GM12878 (cell line): ENCODE measurements around the gene TRIM41. TPM values are rescaled to one million over a fixed set of nuclear protein-coding genes. Genes with fewer than 3 reads are reported as not detected.

Experiments
- ATAC-seq: fragments of 200-7000 bp; cut with Tn5 transposase; 3 replicates; pipeline ENCODE4 v1.9.1; 2020; ENCODE audit warnings: mild to moderate bottlenecking, moderate library complexity
- BruUV-seq: library from RNA; stranded (reverse); fragments of 400-500 nt; replicated peaks from 2 replicates; lab custom pipeline; 2021; lab: Mats Ljungman, UMichigan
- CTCF ChIA-PET: fragments of 300-600 bp; sonication (Branson Sonifier 250); formaldehyde crosslinking; extraction: SDS; loops from one replicate; lab custom pipeline; 2021; ENCODE audit warnings: inconsistent platforms; lab: Yijun Ruan, JAX
- POLR2A ChIA-PET: fragments of 350-600 bp; formaldehyde crosslinking; extraction: SDS; loops from one replicate; lab custom pipeline; 2021; ENCODE audit warnings: inconsistent platforms; lab: Charles Lee
- RAD21 ChIA-PET: fragments of 300-600 bp; sonication (Branson Sonifier 250); formaldehyde crosslinking; loops from one replicate; lab custom pipeline; 2023; ENCODE audit warnings: antibody characterized with exemption; ENCODE audit not compliant: unreplicated experiment; lab: Charles Lee
- SMC1A ChIA-PET: fragments of 300-600 bp; sonication (Branson Sonifier 250); formaldehyde crosslinking; loops from one replicate; lab custom pipeline; 2023; ENCODE audit not compliant: unreplicated experiment, uncharacterized antibody; lab: Charles Lee
- DNase-seq: peaks from one replicate; pipeline ENCODE4 v3.0.0-alpha.2; 2011; ENCODE audit warnings: low read depth, low spot score
- FAIRE-seq: peaks from 3 replicates; lab custom pipeline; 2011; peaks lifted over from hg19 to GRCh38; lab: Jason Lieb, UNC
- H2AFZ ChIP-seq: 2 replicates; pipeline ENCODE4 v1.6.0; 2011; ENCODE audit warnings: low read depth, low read length, control low read depth; ENCODE audit not compliant: control insufficient read depth
- H3K27ac ChIP-seq: 2 replicates; pipeline ENCODE4 v1.5.1; 2011; ENCODE audit warnings: control low read depth; ENCODE audit not compliant: control insufficient read depth, insufficient read depth
- H3K27me3 ChIP-seq, 2 experiments: replicated peaks in 1 of 2; 2 replicates each; pipeline versions ENCODE4 v1.6.0 to v1.6.1; 2011; ENCODE audit warnings: low read length in 1 of 2; ENCODE audit not compliant: control insufficient read depth in 2 of 2, insufficient read depth in 2 of 2
- H3K36me3 ChIP-seq, 2 experiments: 2 replicates each; pipeline ENCODE4 v1.5.1; 2011; ENCODE audit warnings: low read length in 1 of 2; ENCODE audit not compliant: control insufficient read depth in 2 of 2, insufficient read depth in 2 of 2
- H3K4me1 ChIP-seq: 2 replicates; pipeline ENCODE4 v1.6.1; 2011; ENCODE audit warnings: mild to moderate bottlenecking, low read length, moderate library complexity, mixed read lengths; ENCODE audit not compliant: control insufficient read depth, insufficient read depth
- H3K4me2 ChIP-seq: 2 replicates; pipeline ENCODE4 v1.6.0; 2011; ENCODE audit warnings: control low read depth; ENCODE audit not compliant: control insufficient read depth, insufficient read depth
- H3K4me3 ChIP-seq: fragments of 200-600 bp; sonication (generic); 2 replicates; pipeline ENCODE4 v1.5.1; 2016
- H3K79me2 ChIP-seq: 2 replicates; pipeline ENCODE4 v1.6.0; 2011; ENCODE audit warnings: low read length; ENCODE audit not compliant: control insufficient read depth, insufficient read depth
- H3K9ac ChIP-seq: 2 replicates; pipeline ENCODE4 v1.8.0; 2011; ENCODE audit warnings: low read length, control low read depth, mixed read lengths; ENCODE audit not compliant: control insufficient read depth, insufficient read depth
- H3K9me3 ChIP-seq: replicated peaks from 3 replicates; pipeline ENCODE4 v1.5.1; 2011; ENCODE audit warnings: mild to moderate bottlenecking, low read length; ENCODE audit not compliant: control insufficient read depth, insufficient read depth
- H4K20me1 ChIP-seq: 2 replicates; pipeline ENCODE4 v1.6.0; 2011; ENCODE audit not compliant: control insufficient read depth, insufficient read depth
- BMI1 ChIP-seq: fragments of 450-650 bp; IDR thresholded peaks from 2 replicates; pipeline ENCODE4 v1.6.1; 2016; ENCODE audit warnings: mild to moderate bottlenecking, moderate library complexity, borderline replicate concordance
- CHD1 ChIP-seq: IDR thresholded peaks from 2 replicates; pipeline ENCODE4 v1.6.1; 2012; ENCODE audit warnings: low read depth, low read length, improper control_type of control experiment
- EGR1 ChIP-seq, 2 experiments: IDR thresholded peaks; 1 replicate in 1 of 2; 2 replicates in 1 of 2; pipeline ENCODE4 v1.6.1; 2011 to 2012; ENCODE audit warnings: low read depth in 2 of 2, low read length in 2 of 2, borderline replicate concordance in 1 of 2, mild to moderate bottlenecking in 1 of 2, moderate library complexity in 1 of 2
- IRF3 ChIP-seq: fragments of 450-650 bp; IDR thresholded peaks from 2 replicates; pipeline ENCODE4 v1.6.1; 2014; ENCODE audit warnings: mild to moderate bottlenecking
- IRF4 ChIP-seq: IDR thresholded peaks from 2 replicates; pipeline ENCODE4 v1.6.1; 2011; ENCODE audit warnings: low read depth, low read length
- KDM1A ChIP-seq: fragments of 200-600 bp; sonication (generic); IDR thresholded peaks from 2 replicates; pipeline ENCODE4 v1.6.1; 2016; ENCODE audit warnings: borderline replicate concordance
- MXI1 ChIP-seq: fragments of 150-350 bp; IDR thresholded peaks from 2 replicates; pipeline ENCODE4 v1.6.1; 2011; ENCODE audit warnings: low read depth, mild to moderate bottlenecking, inconsistent platforms, low read length, improper control_type of control experiment
- RCOR1 ChIP-seq: conservative IDR thresholded peaks from 2 replicates; pipeline ENCODE4 v1.6.1; 2012; ENCODE audit warnings: low read depth, low read length, improper control_type of control experiment
- SREBF1 ChIP-seq: IDR thresholded peaks from 2 replicates; pipeline ENCODE4 v1.6.1; 2012; ENCODE audit warnings: mild to moderate bottlenecking, low read length
- TCF12 ChIP-seq: IDR thresholded peaks from 2 replicates; pipeline ENCODE4 v1.6.1; 2011; ENCODE audit warnings: low read depth, mild to moderate bottlenecking, low read length
- ZSCAN29 ChIP-seq: fragments of 450-650 bp; IDR thresholded peaks from 2 replicates; pipeline ENCODE4 v1.6.1; 2017; ENCODE audit warnings: mild to moderate bottlenecking, moderate library complexity
- WGBS: methylation state at CpG from one replicate; pipeline ENCODE4 v1.1.6; 2016; ENCODE audit warnings: low lambda C conversion rate; ENCODE audit not compliant: insufficient replicate concordance, insufficient coverage; ENCODE audit errors: missing lambda C conversion rate; 5-methylcytosine and 5-hydroxymethylcytosine counted together
- in situ Hi-C: fragments of 300-500 bp; cut with MboI; formaldehyde crosslinking; loops from 9 replicates; pipeline ENCODE4 v1.14.3; 2018; ENCODE audit warnings: mixed read lengths
- intact Hi-C: fragments of 100-400 bp; cut with micrococcal nuclease; formaldehyde crosslinking; loops from one replicate; pipeline ENCODE4 v1.14.2; 2022; ENCODE audit not compliant: unreplicated experiment
- polyA plus RNA-seq, 11 experiments: library from polyadenylated mRNA; depleted of rRNA in 4 of 11; unstranded in 6 of 11; stranded (reverse) in 5 of 11; fragments of >200 nt; fragmentation: Nextera tagmentation in 4 of 11; fragmentation: Illumina TruSeq in 1 of 11; extraction: Ambion mirVana in 4 of 11; extraction: Trizol in 1 of 11; gene quantifications; 1 replicate in 1 of 11; 2 replicates in 10 of 11; pipeline versions ENCODE4 v1.2.1 to v1.2.3, GENCODE V29; 2011 to 2016; ENCODE audit warnings: inconsistent platforms in 2 of 11, missing spikeins in 2 of 11, low read depth in 1 of 11
- total RNA-seq, 4 experiments: library from RNA; depleted of rRNA in 3 of 4; stranded (reverse); fragments of >200 nt in 3 of 4; fragmentation: Illumina TruSeq in 1 of 4; extraction: Trizol in 1 of 4; gene quantifications; 2 replicates each; pipeline versions ENCODE4 v1.2.1 to v1.2.3, GENCODE V29; 2013 to 2021

Gene TRIM41
- total and polyA plus RNA-seq, 10 of the 15 experiments (the other 5 are each of a cell fraction or from before 2014, with no cell fraction given): 1.0 to 28.9 (median 10.6) TPM

- no peak for TF ChIP-seq CHD1
- no peak for TF ChIP-seq EGR1 (IDR thresholded peaks at IDR 0.05; ENCODE audit: borderline replicate concordance in 1 of 2, low read depth in 2 of 2, low read length in 2 of 2)
- no peak for TF ChIP-seq TCF12
- no peak for TF ChIP-seq ZSCAN29
- TF ChIP-seq IRF4: no peak
- TF ChIP-seq BMI1: no peak
- no peak for TF ChIP-seq KDM1A
- TF ChIP-seq MXI1: no peak
- no peak for TF ChIP-seq SREBF1
Measured at GRCh38 chr5:181231432-181231831, 8.4 kb downstream of the TRIM41 start (continued).

- ChIA-PET RAD21 (no interaction called here), SMC1A (no interaction called here), CTCF (interaction anchor here (1.5 kb wide), 1 partner anchor 8 kb away, joined by 4 read pairs; no protein-coding TSS in a partner anchor), POLR2A (interaction anchor here (3.0 kb wide), 1 partner anchor 8 kb away, joined by 10 read pairs; no protein-coding TSS in a partner anchor)
- intact Hi-C loops (no loop called here), in situ Hi-C loops (no loop called here)
- Histone ChIP-seq H3K27ac (no peak overlapping the region), H3K9me3 (no peaks in the 10 kb centered on the region), H4K20me1 (peaks cover 2% of the 10 kb centered on the region; the same call in 1 of the 2 replicates), H3K27me3 (no peaks in the 10 kb centered on the region), H3K79me2 (no peaks in the 10 kb centered on the region; the same call in none of the 2 replicates), H3K4me2 (no peak overlapping the region), H3K4me3 (no peak overlapping the region), H3K36me3 (peaks cover 20 to 41% of the 10 kb centered on the region in 2 experiments), H3K4me1 (no peaks in the 10 kb centered on the region), H3K9ac (no peak overlapping the region), H2AFZ (no peak overlapping the region)
- BruUV-seq: TSS peak; percentile 16
- 97% methylated on average over 18 of the region's 18 CpGs for WGBS
- TF ChIP-seq RCOR1: no peak
- TF ChIP-seq KDM1A: no peak
- no peak for TF ChIP-seq IRF3
- no peak for FAIRE-seq
- no peak for DNase-seq
- ATAC-seq: no peak
Measured at GRCh38 chr5:181232593-181232992, 9.5 kb downstream of the TRIM41 start.
